Left ventricle myocardium superior (tissue), 1 donor: Measurements from ENCODE around the gene EFHC1. TPM values are rescaled to one million over a fixed set of nuclear protein-coding genes. Genes with fewer than 3 reads are reported as not detected.

Experiments
- ATAC-seq: fragments of 200-7000 bp; cut with Tn5 transposase; one replicate; pipeline ENCODE4 v1.9.1; 2020; ENCODE audit warnings: mild to moderate bottlenecking, moderate library complexity
- DNase-seq: peaks from one replicate; pipeline ENCODE4 v3.0.0-alpha.2; 2020
- intact Hi-C: fragments of 100-400 bp; cut with micrococcal nuclease; formaldehyde crosslinking; loops from one replicate; pipeline ENCODE4 v1.11.0; 2022
- total RNA-seq: library from RNA; stranded (reverse); fragmentation: NEBNext Ultra II Directional; extraction: Animal tissue kit (Norgen Biotek cat#: 25700); gene quantifications from one replicate; pipeline ENCODE4 v1.2.1, GENCODE V29; 2021
- donor health status: DM: no; HTN: yes; CAD: no; lungs with severe emphysema.

Gene EFHC1
- total RNA-seq, 1 donor from 2014 or later = 6.2 TPM

DNA sequence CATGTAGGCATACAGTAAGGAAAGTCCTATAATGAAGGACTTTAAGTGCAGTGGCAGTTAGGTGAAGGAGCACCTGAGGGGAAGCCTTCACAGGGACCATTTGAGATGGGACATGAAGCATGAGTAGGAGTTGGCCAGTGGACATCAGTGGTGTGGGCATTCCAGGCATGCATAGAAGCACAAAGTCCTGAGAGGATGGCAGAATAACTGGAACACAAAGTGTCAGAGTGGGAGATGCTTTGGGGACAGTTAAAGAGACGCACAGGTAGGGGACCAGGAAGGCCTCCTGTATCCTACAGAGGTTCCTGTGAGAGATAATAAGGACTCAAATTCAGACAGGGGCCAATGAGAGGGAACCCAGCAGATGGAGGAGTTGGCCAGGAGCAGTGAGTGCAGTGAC is 26.4 kb upstream of the EFHC1 start:
- ATAC-seq = no peak
- no peak for DNase-seq
- intact Hi-C loops = no loop called here

DNA sequence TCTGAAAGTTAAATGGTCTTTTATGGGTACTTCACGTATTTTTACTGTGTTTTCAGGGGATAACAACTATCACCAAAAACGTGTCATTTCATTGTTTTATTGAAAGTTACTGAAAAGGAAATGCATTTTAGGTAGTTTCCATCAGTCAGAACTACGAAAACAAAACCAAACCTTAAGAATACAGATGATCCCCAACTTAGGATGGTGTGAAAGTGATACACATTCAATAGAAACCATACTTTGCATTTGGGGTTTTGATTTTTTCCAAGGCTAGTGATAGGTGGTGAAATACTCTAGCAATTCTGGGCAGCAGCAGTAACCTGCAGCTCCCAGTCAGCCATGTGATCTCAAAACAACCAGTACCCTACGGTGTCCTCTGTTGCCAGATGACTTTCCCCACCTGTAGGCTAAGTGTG is 25.9 kb upstream of the EFHC1 start:
- DNase-seq = no peak
- no peak for ATAC-seq
- intact Hi-C loops = no loop called here

DNA sequence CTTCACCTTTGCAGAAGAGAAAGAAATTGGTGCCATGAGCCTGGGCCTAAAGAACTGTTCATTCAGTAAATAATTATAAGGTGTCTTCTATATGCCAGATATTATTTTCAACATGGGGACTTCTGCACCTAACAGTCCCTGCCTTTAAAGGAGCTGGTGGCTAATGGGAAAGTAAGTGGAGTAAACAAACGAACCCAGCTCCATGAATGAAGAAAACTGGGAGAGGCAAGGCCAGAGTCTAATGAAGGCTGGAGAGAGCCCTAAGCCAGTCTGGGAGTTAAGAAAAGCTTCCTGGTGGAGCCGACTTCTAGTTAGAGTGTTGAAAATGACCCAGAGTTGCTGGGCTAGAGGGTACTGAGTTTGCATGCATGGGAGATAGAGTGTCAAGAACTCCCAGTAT is 24.2 kb upstream of the EFHC1 start:
- no peak for DNase-seq
- intact Hi-C loops = no loop called here
- ATAC-seq = no peak

DNA sequence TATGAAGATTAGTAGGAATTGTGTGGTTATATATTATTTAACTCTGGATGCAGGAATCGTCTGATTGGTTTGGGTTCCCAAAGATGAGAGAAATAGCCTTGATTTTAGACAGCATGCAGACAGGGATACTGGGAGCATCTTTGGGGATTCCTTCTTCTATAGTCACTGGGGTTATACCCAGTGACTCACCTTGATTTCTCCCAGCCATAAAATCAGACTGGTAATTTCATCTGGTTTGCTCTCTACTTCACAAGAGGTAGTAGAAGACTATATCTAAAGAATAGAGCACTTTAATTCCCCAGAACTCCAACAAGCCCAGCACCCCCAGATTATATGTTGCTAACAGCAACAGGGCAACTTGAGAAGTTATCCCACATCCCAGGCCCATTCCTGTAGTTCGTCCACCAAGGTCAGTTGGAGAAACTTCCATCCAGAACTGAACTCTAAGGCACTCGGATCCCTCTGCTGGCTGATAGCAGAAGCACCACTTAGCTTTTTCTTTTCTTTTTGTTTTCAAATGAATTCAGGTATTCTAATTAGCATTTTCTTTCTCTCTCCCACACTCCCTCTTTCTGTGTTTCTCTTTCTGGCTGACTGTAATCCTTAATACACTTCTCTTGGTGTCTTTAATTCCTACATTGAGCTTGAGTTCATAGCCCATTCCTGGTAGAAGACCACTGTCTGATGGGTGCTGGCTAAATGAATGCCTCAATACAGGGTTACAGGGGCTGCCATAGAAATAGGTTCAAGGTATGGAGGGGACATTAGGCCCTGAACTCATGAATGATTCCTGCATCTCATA is 20.4 kb upstream of the EFHC1 start:
- no peak for DNase-seq
- intact Hi-C loops = loop anchor here (5.0 kb wide), 1 partner anchor 112 kb away; no protein-coding TSS in a partner anchor
- peak; percentile 41 for ATAC-seq

DNA sequence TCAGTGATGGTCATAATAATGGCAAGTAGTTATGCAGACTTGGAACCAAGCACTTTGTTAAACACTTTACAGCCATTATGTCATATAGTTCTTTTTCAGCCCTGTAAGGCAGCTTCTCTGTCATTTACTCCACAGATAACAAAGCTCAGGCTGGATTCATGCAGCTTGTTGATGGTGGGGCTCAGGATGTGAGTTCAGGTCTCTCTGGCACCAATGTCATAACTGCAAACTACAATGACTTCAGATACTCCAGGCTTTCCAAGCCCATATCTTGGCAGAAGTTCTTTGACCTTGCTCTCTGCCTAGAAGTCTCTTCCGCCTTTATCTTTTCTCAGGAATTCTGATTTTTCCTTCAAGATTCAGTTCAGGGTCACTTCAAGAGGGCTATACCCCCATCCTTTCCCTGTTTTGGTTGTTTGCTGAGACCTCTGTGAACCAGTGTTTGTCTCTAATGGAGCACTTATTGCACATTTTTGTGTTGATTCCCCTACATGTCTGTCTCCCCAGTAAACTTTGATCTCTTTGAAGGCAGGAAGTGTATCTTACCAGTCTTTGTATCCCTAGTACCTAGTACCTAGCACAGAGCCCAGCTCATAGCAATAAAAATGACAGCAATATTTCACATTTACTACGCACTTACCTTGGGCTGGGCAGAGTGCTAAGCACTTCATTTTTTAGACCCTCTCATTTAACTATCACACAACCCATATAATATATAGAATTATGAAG is 19.7 kb upstream of the EFHC1 start:
- intact Hi-C loops = loop anchor here (5.0 kb wide), 1 partner anchor 113 kb away; no protein-coding TSS in a partner anchor
- no peak for ATAC-seq
- DNase-seq = no peak

DNA sequence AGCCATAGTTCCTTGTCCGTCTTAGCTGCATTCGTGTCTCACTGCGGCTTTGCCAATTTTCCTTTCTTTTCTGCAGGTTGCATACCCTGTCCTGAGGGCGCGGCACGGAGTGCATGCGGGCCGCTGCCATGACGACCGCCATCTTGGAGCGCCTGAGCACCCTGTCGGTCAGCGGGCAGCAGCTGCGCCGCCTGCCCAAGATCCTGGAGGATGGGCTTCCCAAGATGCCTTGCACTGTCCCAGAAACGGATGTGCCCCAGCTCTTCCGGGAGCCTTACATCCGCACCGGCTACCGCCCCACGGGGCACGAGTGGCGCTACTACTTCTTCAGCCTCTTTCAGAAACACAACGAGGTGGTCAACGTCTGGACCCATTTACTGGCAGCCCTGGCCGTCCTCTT is 17.1 kb upstream of the EFHC1 start:
- intact Hi-C loops = loop anchor here (5.0 kb wide), 1 partner anchor 116 kb away; no protein-coding TSS in a partner anchor
- DNase-seq = no peak
- no peak for ATAC-seq

DNA sequence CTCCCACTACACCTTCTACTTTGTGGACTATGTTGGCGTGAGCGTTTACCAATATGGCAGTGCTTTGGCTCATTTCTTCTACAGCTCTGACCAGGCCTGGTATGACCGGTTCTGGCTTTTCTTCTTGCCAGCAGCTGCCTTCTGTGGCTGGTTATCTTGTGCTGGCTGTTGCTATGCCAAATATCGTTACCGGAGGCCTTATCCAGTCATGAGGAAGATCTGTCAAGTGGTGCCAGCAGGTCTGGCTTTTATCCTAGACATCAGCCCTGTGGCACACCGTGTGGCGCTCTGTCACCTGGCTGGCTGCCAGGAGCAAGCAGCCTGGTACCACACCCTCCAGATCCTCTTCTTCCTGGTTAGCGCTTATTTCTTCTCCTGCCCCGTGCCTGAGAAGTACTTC is 16.5 kb upstream of the EFHC1 start:
- DNase-seq (peak; percentile 77), ATAC-seq (peak; percentile 90)
- intact Hi-C loops = loop anchor here (5.0 kb wide), 1 partner anchor 116 kb away; no protein-coding TSS in a partner anchor

DNA sequence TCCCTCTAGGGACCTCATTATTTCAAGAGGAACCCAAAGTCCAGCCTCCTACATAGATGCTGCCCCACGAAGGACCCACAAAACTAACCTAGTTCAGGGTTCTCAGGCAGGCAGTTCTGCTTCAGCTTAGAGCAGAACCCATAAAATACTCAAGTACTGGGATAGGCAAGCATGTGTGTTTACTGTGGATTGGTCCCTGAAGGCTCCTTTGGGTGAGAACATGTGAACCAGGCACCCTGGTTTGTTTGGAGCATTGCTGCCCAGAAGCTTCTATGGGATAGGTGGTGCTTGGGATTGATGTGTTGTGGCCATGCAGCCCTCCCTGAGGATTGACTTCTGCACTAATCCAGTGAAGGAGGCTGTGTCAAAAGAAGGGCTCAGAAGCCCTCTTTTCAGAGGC is 14.9 kb upstream of the EFHC1 start:
- intact Hi-C loops = no loop called here

DNA sequence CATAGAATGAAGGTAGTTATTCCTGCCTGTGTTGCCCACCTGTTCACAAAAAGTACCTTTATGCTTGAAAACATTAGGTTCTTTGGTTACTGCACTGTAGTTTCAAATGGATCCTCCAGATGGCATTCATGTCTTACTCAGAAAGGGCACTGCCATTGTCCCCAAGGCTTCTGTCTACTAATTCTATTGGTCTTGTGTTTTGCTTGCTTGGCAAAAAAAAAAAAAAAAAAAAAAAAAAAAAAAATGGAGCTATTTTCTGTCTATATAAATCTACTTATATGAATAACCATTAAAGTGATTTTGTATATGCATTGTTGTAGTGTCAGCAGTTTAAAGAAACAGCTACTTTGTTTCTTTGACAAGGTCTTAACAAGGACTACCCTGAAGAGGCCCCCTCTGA is 12.7 kb upstream of the EFHC1 start:
- intact Hi-C loops = no loop called here
- peak; percentile 40 for ATAC-seq
- DNase-seq = no peak

More for the DNA sequence above, 14.9 kb upstream of the EFHC1 start:
- DNase-seq (no peak), ATAC-seq (no peak)

DNA sequence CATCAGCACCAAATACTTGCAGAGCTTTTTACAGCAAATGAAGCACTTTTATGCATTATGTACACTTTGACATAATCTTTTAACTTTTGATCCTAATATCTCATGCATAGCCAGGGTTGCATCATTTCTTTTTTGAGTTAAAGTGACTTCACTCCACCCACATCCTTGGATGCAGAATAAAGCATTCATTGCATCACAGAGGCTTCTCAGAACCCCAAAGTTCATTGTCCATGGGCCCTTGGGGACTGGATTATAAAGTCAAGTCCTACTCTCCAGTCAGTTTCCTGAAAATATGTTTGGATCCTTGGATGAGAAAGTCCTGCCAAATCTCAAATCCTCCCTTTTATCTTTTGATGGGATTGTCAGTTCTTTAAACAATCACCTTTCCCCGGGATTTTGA is 10.6 kb upstream of the EFHC1 start:
- DNase-seq (no peak), ATAC-seq (peak; percentile 41)
- intact Hi-C loops = no loop called here

DNA sequence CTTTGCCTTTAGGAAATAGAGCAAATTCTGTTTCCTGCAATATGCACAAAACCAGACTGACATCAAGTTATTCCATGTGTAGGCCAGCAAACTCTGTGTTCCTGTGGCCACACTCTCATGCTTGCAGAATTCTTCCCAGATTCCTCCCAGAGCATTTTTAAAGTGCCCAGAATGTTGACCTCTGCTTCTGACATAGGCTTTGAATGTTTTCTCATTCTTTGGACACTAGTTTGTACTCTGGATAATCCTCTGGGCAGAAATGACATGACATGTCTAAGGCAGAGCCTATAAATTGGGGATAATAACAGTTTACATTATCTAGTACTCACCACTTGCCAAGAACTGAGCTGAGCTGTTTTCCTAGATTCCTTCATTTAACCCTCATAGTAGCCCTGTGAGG is 9.2 kb upstream of the EFHC1 start:
- ATAC-seq (no peak), DNase-seq (no peak)
- intact Hi-C loops = no loop called here

DNA sequence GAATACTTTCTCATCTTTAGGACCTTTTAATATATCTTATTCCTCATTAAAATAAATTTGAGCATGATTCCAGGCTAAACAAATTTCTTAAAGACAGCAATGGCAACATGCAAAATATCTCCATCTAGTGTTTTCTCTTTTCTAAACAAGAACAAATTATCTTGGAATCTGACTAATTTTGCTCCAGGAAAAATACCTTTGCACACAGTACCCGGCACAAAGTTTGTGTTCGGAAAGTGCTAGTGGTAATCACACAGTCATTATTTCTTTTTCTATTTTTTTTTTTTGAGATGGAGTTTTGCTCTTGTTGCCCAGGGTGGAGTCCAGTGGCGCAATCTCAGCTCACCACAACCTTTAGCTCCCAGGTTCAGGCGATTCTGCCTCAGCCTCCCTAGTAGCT is 8.2 kb upstream of the EFHC1 start:
- intact Hi-C loops = no loop called here
- ATAC-seq (no peak), DNase-seq (no peak)

DNA sequence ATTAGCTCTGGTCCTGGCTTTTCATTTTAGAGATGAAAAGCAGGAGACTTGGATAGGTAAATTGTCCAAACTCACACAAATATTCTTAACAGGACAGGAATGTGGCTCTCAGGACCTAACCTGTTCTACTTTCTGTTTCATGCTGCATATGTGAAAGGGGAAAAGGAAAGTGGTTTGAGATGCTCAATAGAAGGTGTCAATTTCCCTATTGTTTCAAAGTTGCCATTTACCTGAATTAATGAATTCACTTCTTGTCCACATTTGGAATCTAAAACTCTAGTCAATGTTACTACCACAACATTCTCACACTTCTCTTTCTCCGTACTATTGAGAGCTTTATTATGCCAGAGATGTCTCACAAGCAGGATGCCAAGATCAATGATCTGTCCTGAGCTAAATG is 4.8 kb upstream of the EFHC1 start:
- DNase-seq (no peak), ATAC-seq (no peak)
- intact Hi-C loops = loop anchor here (5.0 kb wide), 2 partner anchors 87 to 182 kb away; no protein-coding TSS in a partner anchor

DNA sequence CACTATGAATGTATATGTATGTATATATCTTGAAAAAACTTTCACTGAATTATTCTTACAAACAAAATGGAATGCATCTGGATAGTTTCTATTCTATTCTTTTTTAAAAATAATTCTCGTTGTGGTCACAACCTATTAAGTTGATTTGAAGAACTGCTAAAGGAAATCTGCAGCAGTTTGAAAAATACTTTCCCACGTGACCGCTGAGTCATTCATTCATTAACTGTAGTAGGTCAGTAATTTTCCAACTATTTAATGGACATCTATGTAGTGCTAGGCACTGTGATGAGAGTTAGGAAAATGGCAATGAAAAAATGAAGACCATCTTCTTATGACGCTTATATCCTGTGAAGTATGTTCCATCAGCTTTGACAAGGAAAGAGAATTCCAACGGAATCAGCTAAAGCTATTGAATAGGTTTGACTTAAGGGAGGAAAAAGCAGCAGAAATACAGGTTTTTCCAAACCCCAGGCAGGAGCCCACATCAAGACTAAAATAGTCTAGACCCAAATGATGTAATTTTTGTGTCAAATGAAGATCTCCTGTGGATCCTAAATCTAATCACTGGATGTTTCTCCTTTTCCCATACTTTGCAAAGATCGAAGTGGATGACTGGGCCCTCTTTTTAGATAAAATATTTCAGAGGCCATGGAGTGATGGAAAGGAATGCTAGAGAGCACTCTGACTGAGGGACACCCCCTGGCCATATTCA is 4.1 kb upstream of the EFHC1 start:
- intact Hi-C loops = loop anchor here (2.0 to 5.0 kb wide), 3 partner anchors 86 to 247 kb away; no protein-coding TSS in a partner anchor
- no peak for DNase-seq
- no peak for ATAC-seq

DNA sequence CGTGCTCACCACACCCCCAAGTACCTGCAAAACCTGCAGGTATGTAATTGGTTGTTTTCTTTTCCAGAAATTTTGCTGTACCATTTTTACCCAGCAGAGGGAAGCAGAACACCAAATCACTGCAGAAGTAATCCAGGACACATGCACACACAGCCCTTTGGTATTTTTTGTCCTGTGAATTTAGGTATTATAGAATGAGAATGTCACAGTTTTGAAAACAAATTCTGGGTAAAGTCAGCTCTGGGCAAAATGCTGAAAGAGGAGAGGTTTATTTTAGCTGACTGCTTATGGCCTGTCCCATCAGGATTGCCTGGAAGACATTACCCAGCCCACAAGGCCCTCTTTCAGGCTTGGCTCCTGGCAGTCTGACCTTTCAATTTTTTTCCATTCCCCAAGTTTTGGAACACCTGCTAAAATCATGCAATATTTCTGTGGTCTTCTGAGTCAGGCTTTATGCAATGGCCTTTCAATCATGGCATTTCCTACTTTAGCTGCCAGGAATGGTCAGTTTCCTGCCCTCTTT is 3.5 kb upstream of the EFHC1 start:
- intact Hi-C loops = loop anchor here (2.0 to 5.0 kb wide), 3 partner anchors 86 to 246 kb away; no protein-coding TSS in a partner anchor
- peak; percentile 40 for ATAC-seq
- DNase-seq = no peak

DNA sequence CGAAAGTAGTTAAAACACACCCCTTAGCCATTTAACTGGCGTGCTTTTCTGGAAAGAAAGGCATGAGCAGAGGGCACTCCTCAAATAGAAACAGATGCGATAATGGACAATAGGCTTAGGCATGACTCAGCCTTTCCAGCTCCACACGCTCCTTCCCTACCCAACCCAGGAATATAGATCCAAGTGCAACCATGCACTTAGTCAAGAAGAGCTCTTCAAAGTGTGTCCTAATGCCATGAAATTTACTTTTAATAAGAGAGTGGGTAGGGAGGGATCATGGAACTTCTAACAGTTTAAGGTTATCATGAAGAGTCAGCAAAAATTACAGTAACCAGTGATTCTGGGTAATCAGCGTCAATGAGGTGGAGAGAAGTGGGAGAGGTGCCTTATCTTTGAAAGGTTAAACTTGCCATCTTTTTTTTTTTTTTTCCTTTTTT is 2.4 kb upstream of the EFHC1 start:
- intact Hi-C loops = loop anchor here (2.0 to 5.0 kb wide), 3 partner anchors 85 to 245 kb away; no protein-coding TSS in a partner anchor
- ATAC-seq = peak; percentile 72
- no peak for DNase-seq

DNA sequence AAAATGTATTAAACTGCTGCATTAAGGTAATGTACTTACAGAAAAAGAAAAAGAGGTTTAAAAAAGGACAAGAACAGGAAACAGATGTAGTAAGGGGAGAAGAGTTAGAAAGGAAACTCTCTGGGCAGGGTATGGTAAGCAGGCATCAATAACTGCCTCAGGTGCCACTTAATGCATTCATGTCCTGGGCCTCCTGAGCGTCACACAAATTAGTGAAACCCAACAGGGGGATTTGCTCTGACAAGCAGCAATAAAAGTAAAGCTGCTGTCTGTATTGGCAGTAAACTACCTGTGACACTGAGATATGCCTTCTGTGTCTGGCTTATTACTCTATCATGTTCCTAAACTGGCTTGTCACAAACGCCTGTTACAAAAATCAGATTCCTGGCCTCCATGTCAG is 1.5 kb upstream of the EFHC1 start:
- intact Hi-C loops = loop anchor here (5.0 kb wide), 2 partner anchors 84 to 179 kb away; no protein-coding TSS in a partner anchor
- ATAC-seq = no peak

DNA sequence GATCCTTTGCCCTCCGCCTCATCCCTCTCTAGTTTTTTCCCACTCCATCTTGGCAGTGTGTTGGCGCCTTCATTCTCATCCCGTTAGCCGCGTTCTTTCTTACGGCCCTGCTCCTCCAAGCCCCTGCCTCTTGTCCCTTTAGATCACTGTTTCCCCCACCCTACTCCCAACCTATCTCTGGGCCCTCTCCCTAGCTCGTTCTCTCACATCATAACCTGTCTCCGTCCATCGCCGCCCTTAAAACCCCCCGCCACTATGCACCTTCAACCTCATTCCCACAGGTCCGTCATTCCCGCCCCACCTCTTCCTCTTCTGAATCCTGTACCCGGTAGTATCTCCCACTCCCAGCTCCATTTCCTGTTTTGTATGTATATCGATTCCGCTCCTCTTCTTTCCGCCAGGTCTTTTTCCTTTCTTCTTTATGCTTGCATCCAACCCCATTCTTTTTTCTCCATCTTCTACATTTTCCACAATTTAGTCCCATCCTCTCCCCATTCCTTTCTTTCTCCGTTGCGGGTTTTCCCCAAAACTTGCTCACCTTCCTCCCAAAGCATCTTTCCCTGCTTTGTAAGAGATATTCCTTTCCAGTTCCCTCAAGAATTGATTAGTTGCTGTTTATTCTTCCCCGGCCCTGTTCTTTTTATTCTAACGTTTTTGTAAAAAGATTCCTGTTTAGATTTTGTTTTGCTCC is 671 bp downstream of the EFHC1 start:
- ATAC-seq (peak; percentile 1), DNase-seq (no peak)
- intact Hi-C loops = loop anchor here (5.0 kb wide), 1 partner anchor 71 kb away; no protein-coding TSS in a partner anchor

More for the DNA sequence above, 1.5 kb upstream of the EFHC1 start:
- DNase-seq = no peak
